GM19238 (cell line): ENCODE measurements around the gene CCDC106.
A peak's percentile ranks its signal among the peaks of the same experiment; 100 is the strongest.

Experiments used
- DNase-seq: peaks from one replicate; pipeline ENCODE4 v3.0.0; 2011; ENCODE audit warnings: low spot score; ENCODE audit not compliant: insufficient read length

CCDC106 gene

DNA sequence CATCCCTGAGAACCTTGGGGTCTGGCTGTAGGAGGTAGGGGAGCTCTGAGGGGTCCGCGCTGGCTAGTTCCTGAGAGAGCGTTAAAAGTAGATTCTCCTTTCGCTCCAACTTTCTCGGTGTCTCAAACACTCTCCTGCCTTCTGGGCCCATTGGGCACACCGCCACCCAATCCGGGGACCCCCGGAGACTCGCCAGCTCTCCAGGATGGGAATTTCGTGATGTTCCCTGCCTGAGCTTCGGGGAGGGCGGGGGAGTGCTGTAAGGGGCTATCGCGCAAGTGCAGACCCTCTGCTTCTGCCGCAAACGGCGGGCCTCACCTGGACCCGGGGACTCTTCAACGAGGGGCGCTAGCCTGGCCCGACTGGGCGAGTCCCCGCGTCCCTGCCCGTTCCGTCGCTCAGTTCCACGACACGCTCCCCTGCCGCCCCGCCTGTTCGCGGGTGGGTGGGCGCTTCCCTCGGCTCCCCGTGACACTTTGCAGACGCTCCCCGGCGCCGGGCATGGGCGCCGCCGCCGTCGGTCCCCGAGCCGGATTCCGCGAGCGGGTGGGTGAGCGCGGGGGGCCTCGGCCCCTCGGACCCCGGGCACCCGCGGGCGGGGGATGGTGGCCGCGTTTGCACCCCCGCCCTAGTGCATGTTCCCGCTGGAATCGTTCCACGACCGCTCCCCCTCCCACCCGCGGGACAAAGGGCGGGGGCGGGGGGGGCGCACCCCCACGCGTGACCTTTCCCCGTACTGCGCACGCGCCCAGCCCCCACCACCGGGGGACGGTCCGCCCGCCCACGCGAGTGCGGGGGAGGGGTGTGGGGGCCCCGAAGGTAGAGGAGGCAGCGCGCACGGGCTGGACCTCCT is at the start of gene CCDC106:
Gene CCDC106, plus strand, starts transcription at position 481 of the 853 bp plus-strand sequence. CDS start 835 bp downstream, outside the sequence.
- DNase-seq: peak; percentile 69

DNA sequence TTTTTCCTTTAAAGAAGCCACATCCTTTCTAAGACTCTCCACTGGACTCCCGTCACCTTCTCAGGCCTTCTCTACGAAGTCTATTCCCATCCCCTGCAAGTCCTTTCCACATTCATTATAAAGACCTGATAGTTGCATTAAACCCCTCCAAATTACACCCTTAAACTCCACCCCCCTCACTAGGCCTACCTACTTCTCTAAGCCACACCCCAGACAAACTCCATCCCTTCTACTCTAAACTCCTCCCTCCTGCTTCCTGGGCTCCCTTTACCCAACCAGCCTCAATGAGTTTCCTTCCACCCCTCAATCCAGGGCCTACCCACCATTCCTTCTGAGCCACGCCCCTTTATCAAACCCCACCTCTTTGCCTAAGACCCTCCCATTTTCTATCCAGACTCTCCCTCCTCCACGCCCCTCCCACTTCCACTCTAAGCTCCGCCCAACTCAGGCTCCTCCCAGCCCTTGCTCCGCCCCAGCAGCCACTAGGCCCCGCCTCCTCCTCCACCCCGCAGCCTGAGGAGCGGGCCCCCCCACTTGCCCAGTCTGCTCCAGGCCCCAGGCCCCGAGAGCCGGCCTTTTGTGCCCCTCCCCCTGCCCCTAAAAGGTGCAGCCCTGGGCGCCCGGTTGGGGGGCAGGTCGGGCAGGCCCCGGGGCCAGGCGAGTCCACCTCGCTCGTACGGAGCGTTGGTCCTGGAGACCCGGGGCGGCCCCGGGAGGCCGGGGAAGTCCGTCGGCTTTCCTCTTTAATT is 49.1 kb upstream of the CCDC106 start:
- DNase-seq: peak; percentile 77

DNA sequence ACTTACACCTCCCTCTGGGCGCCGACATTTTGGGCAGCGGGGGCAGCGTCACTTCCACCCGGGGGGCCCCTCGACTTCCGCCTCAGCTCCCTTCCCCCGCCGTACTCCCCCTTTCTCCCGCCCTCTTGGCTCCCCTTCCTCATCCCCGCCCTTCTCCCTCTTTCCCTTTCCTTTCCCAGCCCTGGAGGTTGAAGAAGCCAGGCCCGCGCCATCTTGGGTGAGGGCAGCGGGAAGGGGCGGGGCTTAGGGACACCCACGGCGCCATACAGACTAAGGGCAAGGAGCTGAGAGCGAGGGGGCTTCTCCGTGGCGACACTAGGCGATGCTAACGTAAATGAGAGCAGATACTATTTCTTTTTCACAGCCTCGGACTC is 48.6 kb upstream of the CCDC106 start, which contains the start of gene FIZ1:
Gene FIZ1, minus strand, starts transcription at position 50 of the 374 bp plus-strand sequence. CDS start 1,652 bp downstream, outside the sequence.
- DNase-seq: peak; percentile 88

DNA sequence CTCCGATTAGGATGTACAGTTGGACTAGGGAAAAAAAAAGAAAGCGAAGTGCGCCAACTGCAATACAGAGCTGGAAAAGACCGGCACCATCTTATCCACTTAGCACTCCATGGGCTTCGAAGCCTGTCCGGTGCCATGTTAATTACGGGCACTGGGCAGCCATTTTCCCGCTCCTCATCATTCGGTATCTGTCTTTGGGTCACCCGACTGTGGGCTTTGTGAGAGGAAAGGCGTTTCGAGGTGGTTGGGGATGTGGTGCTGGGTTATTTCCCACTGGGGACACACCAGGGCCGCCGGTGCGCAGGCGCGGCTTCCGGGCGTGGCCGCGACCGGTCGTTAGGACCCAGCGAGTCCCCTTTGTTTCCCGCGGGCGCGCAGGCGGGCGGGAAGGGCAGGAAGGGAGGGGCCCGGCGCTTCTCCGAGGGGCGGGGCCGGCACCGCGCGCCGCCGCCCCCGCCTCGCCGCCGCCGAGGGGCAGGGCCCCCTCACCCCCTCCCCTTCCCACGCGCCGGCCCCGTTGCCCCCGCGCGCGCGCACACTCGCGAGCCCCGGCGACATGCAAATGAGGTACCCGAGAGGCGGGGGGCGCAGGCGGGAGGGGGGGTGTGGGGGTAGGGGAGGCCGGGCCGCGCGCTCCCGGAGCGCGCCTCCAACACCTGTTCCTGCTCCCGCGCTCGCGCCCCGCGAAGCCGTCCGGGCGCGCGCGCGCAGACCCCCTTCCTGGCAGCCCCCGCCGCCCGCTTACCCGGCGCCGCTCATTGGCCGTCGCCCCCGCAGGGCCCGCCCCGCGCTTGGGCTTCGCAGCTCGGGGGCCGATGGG is 48.0 kb upstream of the CCDC106 start, which contains the start of gene ZNF524:
Gene ZNF524, plus strand, starts transcription at position 447 of the 820 bp plus-strand sequence. CDS start 1,825 bp downstream, outside the sequence.
- peak; percentile 85 for DNase-seq

DNA sequence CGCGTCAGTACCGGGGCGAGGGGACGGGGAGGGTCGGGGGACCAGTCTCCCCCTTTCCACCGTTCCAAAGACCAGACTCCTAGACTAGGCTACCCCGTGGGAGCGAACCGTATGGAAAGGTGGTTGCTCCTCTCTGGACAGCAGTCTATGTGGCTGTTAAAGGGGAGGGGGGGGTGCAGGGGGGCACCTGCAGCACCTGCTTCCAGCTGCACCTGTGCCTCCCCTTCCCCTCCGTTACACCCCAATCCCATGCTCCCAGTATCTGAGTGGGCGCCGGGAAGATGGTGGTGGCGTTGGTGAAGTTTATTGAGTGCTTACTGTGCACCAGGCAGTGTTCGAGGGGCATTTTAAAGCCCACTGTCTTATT is 47.4 kb upstream of the CCDC106 start:
- DNase-seq: no peak

DNA sequence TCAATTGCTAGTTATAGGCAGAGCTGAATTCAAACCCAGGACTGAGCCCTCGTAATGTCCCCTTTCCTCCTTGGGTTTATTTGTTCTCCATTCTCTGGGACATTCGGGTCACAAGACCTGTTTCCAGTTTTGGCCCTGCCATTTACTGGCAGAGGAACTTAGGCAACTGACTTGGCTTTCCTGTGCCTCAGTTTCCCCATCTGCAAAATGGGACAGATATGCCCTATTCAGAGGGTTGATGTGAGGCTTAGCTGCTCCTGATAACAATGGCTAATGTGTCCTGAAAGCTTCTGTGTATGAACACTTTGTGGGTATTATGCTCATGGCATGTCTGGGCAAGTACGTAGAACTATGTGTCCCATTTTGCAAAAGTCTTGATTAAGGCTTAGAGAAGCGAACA is 46.9 kb upstream of the CCDC106 start:
- no peak for DNase-seq

DNA sequence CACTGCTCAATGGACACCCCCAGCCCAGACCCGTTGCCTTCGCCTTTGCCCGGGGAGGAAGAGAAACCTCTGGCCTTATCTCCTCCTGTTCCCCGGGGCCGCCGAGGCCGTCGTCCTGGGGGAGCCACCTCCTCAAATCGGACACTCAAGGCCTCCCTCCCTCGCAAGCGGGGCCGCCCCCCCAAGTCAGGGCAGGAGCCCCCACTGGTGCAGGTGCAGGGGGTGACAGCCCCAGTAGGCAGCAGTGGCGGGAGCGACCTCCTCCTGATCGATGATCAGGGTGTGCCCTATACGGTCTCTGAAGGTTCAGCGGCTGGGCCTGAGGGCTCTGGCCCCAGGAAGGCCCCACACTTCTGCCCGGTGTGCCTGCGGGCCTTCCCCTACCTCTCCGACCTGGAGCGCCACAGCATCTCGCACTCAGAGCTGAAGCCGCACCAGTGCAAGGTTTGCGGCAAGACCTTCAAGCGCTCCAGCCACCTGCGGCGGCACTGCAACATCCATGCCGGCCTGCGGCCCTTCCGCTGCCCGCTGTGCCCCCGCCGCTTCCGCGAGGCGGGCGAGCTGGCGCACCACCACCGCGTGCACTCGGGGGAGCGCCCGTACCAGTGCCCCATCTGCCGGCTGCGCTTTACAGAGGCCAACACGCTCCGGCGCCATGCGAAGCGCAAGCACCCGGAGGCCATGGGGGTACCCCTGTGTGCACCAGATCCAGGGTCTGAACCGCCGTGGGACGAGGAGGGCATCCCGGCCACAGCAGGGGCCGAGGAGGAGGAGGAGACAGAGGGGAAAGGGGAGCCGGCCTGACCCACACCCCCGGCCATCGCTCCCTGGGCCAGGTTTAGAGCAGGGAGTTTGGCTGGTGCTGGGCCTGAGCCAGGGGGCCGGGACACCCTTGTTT is 45.7 kb upstream of the CCDC106 start:
- no peak for DNase-seq

DNA sequence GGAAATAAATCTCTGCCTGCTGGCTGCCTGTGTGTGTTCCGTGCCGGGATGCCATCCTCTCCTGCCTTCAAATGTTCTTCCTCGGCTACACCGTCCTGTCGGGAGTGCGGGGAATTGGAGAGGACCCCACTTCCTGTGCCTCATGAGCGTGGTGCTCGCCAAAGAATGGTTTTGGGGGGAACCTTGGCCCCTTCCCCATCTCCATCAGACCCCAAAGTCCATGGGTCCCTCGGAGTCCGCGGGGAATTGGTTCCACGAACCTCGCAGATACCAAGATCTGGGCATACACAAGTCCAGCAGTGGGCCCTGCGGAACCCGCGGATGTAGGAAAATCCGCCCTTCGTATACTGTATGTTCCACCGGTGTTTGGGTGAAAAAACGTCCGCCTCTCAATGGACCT is 44.9 kb upstream of the CCDC106 start:
- no peak for DNase-seq

DNA sequence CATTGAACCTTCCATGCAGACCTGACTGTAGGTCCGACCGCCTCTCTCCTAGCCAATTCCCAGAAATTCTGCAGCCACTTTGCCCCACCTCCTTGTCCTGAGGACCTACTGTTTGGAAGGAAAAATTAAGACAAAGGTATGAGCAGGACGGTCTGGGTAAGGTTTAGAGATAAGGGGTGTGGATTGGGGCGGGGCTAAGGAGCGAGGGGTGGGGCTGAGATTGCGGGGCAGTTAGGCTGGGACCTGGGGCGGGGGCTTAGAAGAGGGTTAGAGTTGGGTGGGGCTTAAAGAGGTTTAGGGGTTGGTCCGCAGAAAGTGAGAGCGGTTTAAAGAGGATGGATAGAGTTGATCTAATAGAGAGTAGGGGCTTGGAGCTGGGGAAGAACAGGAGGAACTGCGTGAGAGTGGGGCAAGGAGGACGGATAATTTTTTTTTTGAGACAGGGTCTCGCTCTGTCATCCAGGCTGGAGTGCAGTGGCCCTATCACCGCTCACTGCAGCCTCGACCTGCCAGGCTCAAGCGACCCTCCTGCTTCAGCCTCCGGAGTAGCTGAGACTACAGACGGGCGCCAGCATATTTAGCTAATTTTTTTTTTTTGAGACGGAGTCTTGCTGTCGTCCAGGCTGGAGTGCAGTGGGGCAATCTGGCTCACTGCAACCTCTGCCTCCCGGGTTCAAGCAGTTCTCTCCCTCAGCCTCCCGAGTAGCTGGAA is 44.3 kb upstream of the CCDC106 start:
- DNase-seq: no peak

DNA sequence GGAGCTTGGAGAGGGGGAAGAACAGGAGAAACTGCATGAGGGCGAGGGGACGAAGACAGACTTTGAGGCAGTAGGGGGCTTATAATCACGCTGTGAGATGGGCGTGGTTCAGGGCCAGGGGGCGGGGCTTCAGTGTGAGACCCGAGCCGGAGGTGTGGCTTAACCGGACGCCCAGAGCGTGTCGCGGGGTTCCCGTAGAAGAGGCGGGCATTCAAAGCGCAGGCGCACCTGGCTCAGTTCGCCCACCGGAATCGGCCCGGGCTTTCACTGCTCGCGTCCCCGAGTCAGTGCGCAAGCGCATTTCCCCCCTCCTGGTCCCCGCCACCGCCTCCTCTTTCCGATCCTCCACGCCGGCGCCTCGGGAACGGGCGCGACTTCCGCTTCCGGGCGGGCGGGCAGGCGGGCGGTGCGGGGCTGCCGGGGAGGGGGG is 42.8 kb upstream of the CCDC106 start:
- DNase-seq: peak; percentile 96

DNA sequence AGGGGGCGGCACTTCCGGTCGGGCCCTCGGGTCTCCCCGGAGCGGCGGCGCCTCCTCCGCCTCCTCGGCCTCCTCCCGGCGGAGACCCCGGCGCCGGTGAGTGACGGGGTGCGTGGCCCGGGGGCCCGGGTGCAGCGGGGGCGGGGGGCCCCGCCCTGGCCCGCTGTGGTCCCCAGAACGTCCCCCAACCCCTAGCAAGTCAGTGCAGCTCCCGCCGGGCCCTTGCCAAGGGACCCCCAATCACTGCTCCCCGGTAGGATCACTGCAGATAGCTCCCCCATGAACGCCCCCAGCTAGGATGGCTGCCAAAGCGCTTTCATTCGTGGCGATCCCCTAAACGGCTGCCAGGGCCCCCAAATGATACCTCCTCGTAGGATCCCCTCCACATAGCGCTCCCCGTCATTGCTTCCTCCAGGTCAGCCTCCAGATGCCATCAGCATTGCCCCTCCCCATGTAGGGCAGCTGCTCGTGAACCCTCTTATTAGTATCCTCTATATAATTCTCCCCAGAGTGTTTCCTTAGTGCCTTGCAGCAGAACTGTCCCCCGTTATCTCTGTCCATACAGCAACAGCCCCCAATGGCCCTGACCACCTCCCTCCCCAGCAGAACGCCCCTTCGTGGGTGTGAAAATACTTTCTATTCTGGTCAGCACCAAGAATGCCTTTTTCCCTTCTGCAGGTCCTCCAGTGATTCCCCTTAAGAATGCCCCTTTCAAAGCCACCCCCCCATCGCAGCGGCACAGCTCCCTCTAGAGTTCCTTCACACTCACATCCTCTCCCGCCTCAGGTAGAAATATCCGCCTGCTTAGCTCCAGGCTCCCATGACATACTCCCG is 42.2 kb upstream of the CCDC106 start, which contains the start of gene ZNF865:
Gene ZNF865, plus strand, starts transcription at position 11 of the 834 bp plus-strand sequence. CDS start 7,972 bp downstream, outside the sequence.
- peak; percentile 74 for DNase-seq

DNA sequence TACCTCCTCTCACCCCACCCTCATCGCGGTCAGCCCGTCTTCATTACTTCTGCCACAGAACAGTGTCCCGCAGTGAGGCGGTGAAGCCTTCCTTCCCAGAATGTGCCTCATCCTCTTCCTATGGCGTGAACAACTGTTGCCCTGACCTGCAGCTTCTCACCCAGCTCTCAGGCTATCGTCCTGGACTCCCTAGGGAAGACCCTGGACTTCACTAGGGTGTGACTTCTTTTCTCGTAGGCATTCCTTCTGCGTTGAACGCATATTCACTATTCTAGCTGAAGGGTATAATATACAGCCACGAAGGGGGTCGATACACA is 41.6 kb upstream of the CCDC106 start:
- no peak for DNase-seq

DNA sequence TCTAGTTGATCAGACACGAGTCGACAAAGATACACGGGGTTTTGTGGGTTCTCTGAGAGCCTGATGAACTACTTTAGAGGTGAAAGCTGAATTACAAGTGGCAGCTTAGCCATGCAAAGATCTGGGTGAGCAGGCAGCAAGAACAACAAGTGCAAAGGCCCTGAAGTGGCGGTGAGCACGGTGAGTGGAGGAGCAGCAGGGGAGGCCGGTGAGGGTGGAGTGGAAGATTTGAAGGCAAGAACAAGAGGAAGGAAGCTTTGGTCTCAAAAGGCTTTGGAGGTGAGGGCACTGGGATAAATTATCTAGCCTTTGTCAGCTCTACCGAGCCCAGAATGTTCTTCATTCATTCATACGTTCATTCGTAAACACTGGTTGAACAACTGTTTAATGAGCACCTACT is 41.2 kb upstream of the CCDC106 start:
- no peak for DNase-seq

DNA sequence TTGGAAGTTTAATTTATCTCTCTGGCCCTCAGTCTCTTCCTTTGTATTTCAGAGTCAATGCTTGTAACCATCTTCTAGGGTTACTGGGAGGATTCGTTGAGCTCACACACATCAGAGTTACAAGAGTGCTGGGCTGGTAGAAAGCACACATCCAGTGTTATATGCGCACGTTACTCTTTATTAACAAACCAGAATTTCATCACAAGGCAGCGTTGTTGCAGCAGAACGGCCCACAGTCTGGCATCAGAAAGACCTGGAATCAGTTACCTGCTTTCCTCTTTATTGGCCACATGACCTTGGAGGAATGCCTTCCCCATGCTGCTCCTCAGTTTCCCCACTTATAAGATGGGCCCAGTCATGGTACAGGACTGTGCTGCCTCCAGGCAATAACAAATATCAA is 38.7 kb upstream of the CCDC106 start:
- no peak for DNase-seq

DNA sequence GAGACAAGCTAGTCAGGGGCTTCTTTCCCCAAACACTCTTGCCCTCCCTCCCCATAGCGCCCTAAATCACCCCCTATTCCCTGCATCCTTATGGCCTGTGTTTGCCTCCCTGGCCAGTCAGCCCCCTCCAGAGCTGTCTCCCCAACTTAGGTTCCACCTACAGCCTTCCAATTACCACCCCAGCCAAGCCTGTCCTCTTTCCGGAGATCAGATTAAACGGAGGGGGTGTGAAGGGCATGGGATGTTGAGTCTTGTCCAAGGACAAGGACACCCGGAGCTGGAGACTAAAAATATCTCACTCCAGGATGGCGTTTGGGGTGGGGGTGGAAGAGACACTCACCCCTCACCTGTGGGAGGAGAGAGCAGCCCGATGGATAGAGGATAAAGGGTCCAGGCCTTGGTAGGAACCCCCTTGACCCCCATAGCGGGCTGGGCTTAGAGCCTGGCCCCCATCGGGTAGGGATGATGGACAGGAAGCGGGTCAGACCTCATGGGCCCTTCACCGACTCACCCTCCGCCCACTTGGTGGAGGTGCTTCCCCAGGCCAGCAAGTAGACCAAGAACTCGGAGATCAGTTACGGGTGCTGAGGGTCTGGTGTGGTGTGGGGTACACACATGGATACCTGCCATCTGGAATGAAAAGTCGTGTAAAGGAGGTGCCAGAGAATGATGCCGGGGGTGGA is 36.6 kb upstream of the CCDC106 start:
- no peak for DNase-seq

DNA sequence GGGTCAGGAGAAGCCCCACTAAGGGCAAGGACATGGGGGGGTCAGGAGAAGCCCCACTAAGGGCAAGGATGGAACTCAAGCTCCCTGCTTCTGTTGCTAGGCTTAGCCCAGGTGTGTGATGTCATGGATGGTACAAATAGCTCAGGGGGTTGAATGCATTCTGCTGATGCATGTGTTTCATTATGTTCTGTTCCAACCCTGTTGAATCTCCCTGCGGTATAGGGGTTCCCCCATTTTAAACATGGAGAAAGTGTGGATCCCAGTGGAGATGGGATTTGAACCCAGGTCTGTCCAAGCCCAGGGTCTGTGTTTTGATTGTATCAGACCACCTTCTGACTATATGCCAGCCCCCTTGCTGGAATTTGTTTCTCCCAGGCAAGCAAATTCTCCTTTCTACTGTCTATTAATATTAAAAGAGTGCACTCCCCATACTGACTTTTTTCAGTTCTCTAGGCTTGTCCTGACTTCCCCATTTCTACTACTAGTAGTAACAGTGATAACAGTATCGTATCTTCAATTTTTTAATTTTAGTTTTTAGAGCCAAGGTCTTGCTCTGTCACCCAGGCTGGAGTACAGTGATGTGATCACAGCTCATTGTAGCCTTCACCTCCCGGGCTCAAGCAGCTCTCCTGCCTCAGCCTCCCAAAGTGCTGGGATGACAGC is 35.9 kb upstream of the CCDC106 start:
- no peak for DNase-seq

DNA sequence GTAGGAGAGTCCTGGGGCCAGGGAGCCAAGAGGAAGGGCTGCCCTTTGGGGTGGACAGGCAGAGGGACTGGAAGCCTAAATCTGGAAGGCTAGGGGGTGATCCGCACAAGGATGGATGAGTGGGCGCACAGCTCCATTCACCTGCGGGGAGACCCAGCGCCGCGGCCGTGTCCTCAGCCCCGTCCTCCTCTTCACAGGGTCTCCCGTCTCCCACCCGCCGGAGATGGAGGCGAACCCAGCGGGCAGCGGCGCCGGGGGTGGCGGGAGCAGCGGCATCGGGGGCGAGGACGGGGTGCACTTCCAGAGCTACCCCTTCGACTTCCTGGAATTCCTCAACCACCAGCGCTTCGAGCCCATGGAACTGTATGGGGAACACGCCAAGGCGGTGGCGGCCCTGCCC is 34.6 kb upstream of the CCDC106 start:
- no peak for DNase-seq
